Limb (tissue), 2 donors: ENCODE measurements around the gene IL17B.
A peak's percentile ranks its signal among the peaks of the same experiment; 100 is the strongest.

Experiments
- DNase-seq, 2 donors: peaks; one replicate each; pipeline ENCODE4 v3.0.0-alpha.2; 2016; ENCODE audit errors: extremely low spot score in 2 of 2

IL17B gene

GRCh38 chr5:149379177-149379761 lies at the start of gene IL17B:
IL17B (minus strand) TSS chr5:149379292; CDS start chr5:149379225, 67 bp downstream.
- DNase-seq: no peak

- DNase-seq: no peak
Measured at GRCh38 chr5:149428032-149428431, 48.9 kb upstream of the IL17B start.

GRCh38 chr5:149427374-149427773 lies 48.3 kb upstream of the IL17B start:
- no peak for DNase-seq

DNA sequence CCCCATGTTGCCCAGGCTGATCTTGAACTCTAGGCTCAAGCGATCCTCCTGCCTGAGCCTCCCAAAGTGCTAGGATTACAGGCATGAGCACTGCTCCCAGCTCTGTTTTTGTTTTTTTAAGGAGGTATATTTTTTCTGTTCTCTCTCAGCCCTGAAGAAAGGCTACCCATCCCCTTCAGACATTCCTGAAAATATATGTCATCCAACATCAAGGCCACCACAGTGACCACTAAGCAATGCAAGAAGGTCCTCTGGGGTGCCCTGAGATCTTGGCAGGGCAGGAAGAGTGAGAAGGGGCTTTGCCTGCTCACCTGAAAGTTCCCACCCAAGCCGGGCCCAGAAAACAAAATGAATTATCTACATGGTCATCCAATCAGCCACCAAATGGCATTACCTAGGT lies 47.8 kb upstream of the IL17B start:
- DNase-seq: no peak

DNA sequence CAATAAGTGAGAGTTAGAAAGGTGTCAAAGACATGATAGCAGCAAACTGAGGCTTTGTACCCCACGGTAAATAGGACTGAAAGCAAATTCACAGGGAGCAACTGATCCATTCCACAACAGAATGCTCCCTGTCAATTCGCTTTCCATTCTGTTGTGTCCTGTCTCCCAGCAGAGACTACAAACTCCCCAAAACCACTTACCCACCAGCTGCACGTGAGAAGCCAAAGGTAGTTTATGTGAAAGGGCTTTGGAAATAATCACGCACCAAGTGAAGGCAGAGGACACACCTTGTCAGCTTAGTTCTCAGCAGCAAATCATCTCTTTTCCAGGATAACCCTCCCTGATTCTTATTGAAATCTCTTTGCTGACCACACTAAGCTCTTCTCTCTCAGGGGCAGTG lies 46.6 kb upstream of the IL17B start:
- no peak for DNase-seq

DNA sequence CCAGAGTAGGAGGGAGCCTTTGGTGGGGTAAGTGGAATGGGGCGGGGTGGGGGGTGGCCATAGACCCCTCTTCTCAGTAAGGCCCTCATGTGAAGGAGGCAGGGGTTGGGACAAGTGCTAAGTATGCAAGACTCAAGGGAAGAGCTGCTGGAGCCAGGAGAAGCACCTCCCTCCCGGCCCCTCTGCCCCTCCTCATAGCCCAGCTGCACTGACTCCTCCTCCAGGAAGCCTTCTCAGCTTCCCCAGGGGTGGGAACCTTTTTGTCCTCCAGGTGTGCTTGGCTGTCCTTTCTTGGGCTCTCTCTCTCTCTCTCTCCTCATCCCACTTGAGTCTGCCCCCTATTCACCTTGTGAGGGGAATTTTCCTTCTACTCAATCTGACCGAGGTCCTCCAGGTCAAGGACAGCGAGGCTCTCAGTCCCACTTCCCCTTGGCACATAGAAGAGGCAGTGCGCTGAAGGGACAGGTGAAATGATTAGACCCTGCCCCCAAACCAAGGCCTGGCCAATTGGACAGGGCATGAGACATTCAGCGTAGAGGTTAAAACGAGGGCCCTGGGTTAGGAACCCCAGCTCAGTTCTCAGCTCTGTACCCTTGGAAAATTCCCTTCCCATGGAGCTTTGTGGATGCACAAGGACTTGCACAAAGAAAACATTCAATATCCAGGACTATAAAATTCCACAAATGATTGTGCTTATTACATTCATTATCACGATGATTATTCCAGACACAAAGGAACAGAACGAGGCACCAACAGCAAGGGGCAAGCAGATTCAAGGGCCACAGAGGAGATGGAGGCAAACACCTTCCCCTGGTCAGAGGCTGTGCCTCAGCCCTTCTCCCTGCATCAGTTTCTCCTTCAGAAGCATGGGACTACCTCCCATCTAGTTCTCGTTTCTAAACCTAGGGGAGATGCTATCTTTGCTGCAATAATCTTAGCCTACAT lies 45.6 kb upstream of the IL17B start:
- no peak for DNase-seq

DNA sequence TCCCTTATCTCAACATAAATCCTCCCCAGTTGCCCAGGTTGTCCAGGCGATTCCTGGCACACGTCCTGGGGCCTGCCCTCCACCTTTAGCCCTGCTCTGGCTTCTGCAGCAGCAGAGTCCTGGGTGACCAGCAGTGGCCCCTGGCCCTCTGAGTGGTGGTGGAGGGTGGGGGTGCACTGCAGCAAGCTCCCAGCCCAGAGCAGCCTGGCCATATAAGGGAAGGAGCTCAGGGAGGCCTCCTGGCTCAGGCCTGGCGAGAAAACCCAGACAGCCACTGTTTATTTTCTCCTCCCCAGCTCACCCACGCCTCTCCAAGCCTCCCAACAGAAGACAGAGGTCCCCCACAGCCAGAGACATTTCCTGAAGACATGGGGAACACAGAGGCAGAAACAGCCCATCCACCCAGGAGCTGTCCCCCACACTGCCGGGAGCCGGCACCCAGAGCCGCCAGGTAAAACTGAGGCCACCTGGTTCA lies 44.7 kb upstream of the IL17B start:
- no peak for DNase-seq

- no peak for DNase-seq
Measured at GRCh38 chr5:149423049-149423793, 44.1 kb upstream of the IL17B start.

DNA sequence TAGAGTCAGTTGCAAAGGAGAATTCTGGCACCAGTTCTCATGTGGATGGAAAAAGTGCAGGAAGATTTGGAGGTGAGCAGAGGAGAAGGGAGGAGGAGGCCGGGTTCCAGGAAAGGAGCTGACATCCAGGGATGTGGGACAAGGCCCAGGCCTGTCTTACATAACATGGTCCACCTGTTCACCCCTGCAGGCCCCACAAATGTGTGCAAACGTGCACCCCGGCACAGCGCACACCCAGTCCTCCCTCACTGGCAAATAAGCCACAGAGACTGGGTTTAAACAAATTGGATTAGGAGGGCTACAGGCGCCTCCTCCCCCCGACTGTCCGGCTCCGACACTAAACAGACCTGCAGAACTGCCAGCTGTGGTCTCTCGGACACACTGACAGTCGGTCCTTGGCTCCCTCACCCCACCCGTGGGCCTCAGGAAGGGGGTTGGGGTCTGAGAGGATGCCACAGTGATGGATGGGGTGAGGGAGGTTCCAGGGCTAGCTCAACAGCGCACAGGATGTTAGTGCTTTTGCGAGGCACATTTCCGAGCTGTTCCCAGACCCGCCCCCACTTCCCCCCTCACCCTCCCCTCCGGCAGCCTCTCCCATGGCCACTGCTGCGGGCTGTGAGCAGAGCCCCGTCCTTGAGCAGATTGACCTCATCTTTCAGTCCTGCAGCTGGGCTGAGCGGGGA lies 43.4 kb upstream of the IL17B start:
- DNase-seq: peak; percentile 77 to 82

DNA sequence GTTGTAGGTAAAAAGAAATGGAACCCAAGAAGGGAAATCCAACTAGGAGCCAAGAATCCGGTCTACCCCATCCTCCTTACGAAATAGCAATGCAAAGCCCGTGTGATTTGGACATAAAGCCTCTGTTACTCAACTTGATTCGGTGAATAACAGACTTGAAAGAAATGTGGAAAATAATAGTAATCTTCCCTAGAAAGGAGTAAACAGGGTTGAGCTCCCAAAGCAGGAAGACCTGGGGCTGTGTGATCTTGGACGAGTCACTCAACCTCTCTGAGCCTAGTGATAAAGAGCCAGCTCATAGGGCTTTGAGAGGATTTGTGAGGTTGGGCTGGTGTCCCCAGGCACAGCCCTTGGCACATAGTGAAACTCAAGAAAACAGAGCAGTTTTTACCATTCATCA lies 42.7 kb upstream of the IL17B start:
- no peak for DNase-seq

GRCh38 chr5:149421372-149421685 lies 42.2 kb upstream of the IL17B start:
- DNase-seq: no peak

DNA sequence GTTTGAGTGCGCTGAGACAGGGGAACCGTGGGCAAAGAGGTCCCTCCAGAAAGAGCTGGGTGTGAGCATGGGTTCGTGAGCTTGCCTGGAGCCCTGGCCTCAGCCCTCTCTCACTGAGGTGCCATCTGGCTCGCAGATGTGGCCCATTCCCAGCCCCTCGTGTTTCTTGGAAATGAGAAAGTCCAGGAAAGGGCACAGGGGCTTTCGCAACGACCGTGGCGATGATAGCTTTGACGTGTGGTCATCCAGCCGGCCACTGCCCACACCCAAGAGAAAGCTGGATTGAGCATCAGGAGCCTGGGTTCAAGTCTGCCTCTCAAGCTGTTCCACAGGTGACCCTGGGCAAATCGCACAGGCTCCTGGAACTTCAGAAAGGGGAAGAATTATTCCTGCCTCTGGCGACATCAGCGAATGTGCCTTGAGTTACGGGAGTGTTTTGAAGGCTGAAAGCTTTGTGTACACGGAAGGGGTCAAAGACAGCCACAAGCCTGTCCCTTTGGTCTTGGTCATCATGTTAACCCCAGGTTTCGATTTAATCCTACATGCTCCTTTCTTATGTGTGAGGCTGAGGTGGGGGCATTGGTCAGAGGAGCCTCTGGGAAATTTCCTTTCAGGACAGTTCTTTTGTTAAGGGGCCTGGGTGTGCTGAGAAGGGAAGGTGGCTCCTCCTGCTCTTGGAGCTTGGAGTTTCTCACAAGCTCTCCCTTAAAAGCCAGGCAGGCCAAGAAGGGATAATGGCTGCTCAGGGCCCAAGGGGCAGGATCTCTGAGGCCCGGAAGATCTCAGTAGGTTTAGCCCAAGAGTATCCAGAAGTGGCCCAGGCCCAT lies 41.7 kb upstream of the IL17B start:
- peak in 1 of 2 donors; percentile 26 for DNase-seq

- DNase-seq: peak in 1 of 2 donors; percentile 29
Measured at GRCh38 chr5:149419859-149420544, 40.9 kb upstream of the IL17B start.

- no peak for DNase-seq
Measured at GRCh38 chr5:149419532-149419858, 40.4 kb upstream of the IL17B start.

GRCh38 chr5:149418910-149419531 lies 39.9 kb upstream of the IL17B start:
- DNase-seq: no peak

DNA sequence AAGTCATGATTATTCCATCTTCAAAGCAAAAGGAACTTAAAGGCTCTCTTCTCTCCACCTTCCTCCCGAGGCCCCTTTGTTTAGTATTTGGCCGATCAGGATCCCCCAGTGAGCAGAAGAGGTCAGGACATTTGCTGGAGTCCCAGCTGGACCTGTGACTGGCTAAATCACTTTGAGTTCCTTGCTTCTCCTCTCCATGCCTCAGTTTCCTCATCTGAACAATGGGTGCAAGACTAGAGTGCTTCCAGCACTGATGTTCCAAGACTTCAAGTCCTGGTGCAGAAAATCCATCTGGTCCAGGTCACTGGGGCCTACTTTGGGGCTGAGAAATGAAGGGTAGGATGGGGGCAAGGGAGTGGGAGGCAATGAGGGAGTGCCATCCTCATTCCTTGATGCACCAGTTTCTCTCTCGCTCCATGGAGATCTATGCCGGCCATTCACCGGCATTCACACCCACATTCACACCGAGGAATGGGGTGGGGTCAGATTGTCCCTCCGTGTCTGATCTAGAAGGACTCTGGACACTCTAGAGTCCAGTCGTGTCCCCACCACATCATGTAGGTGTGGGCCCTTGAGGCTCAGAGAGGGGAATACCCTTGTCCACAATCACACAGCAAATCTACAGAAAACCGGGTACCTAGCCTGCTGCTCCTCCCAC lies 38.7 kb upstream of the IL17B start:
- DNase-seq: no peak

DNA sequence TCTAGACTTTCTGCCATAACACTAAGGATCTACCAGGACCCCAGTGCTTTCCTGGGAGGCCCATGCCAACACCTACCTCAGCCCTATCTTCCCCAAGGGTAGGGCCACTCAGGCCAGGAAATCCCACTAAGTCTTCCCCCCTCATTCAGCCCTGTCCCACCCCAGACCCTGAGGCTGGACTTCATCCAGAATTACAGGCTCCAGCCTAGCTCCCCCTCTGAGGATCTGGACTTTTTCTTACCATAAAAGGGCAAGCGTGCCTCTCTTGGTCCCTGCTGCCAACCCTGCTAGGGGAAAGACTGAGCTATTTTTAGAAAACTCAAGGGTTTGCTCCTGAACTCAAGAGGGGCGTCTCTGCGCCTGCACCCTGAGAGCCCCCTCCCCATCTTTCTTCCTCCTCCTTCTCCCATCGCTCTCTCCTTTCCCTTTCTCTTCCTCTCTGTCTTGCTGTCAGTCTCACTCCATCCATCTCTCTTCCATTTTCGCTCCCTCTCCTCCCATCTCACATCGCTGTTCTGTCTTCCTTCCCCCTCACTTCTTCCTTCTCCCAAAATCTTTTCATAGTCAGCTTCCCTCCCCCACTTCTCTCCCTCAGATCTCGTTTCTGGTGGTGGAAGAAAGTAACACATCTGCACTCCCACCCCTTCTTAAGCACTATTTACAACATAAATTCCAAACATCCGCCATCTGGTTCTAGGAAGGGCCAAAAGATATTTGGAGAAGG lies 38.1 kb upstream of the IL17B start:
- DNase-seq: peak; percentile 58 to 60
